HepG2 (cell line): ENCODE measurements around the gene HRH3. TPM values are rescaled to one million over a fixed set of nuclear protein-coding genes. Genes with fewer than 3 reads are reported as not detected.

Source experiments
- ARID4A ChIP-seq: sonication (generic); formaldehyde crosslinking; IDR thresholded peaks from 2 replicates; pipeline ENCODE4 v1.5.0; 2020; ENCODE audit warnings: mild to moderate bottlenecking, missing genetic modification reagents, borderline replicate concordance
- E2F5 ChIP-seq: sonication (generic); formaldehyde crosslinking; conservative IDR thresholded peaks from 2 replicates; pipeline ENCODE4 v1.4.0; 2020; ENCODE audit warnings: missing genetic modification reagents
- FLYWCH1 ChIP-seq: sonication (generic); formaldehyde crosslinking; IDR thresholded peaks from 2 replicates; pipeline ENCODE4 v1.8.1; 2023; ENCODE audit warnings: mild to moderate bottlenecking, missing genetic modification reagents
- GTF3A ChIP-seq: sonication (generic); formaldehyde crosslinking; conservative IDR thresholded peaks from 2 replicates; pipeline ENCODE4 v1.4.0; 2020; ENCODE audit warnings: mild to moderate bottlenecking, missing genetic modification reagents
- HDAC2 ChIP-seq: sonication (generic); formaldehyde crosslinking; IDR thresholded peaks from 2 replicates; pipeline ENCODE4 v1.4.0; 2020; ENCODE audit warnings: missing genetic modification reagents
- NR2C2 ChIP-seq: sonication (generic); formaldehyde crosslinking; IDR thresholded peaks from 2 replicates; pipeline ENCODE4 v1.4.0; 2020; ENCODE audit warnings: missing genetic modification reagents, mild to moderate bottlenecking, moderate library complexity, borderline replicate concordance
- PATZ1 ChIP-seq: sonication (generic); formaldehyde crosslinking; IDR thresholded peaks from 2 replicates; pipeline ENCODE4 v1.4.0; 2020; ENCODE audit warnings: missing genetic modification reagents
- TBX3 ChIP-seq: fragments of 450-650 bp; IDR thresholded peaks from 2 replicates; pipeline ENCODE4 v1.6.1; 2017; ENCODE audit warnings: antibody characterized with exemption, mild to moderate bottlenecking, inconsistent platforms, borderline replicate concordance
- THAP11 ChIP-seq: IDR thresholded peaks from 2 replicates; pipeline ENCODE4 v1.6.1; 2016; ENCODE audit warnings: missing biosample characterization, missing genetic modification reagents
- TP53 ChIP-seq: sonication (generic); formaldehyde crosslinking; conservative IDR thresholded peaks from 2 replicates; pipeline ENCODE4 v1.4.0; 2020; ENCODE audit warnings: missing genetic modification reagents
- ZNF687 ChIP-seq: sonication (generic); formaldehyde crosslinking; IDR thresholded peaks from 2 replicates; pipeline ENCODE4 v1.5.1; 2020; ENCODE audit warnings: mild to moderate bottlenecking, missing genetic modification reagents, moderate library complexity
- ZNF704 ChIP-seq: sonication (generic); formaldehyde crosslinking; IDR thresholded peaks from 2 replicates; pipeline ENCODE4 v1.8.1; 2023; ENCODE audit warnings: mild to moderate bottlenecking, inconsistent platforms, moderate library complexity, missing genetic modification reagents, borderline replicate concordance
- polyA plus RNA-seq, 8 experiments: library from polyadenylated mRNA; depleted of rRNA in 3 of 8; stranded (reverse) in 7 of 8; unstranded in 1 of 8; fragments of >200 nt; fragmentation: Illumina TruSeq in 4 of 8; extraction: Trizol in 4 of 8; gene quantifications; 2 replicates each; pipeline versions ENCODE4 v1.2.1 to v1.2.3, GENCODE V29; 2011 to 2016; ENCODE audit warnings: low read depth in 4 of 8, missing spikeins in 1 of 8, mixed read lengths in 1 of 8; ENCODE audit not compliant: insufficient read depth in 1 of 8
- total RNA-seq, 5 experiments: library from RNA; depleted of rRNA; stranded (reverse); fragments of >200 nt; fragmentation: Illumina TruSeq; extraction: Trizol; gene quantifications; 2 replicates each; pipeline ENCODE4 v1.2.3, GENCODE V29; 2016; ENCODE audit warnings: low read depth in 1 of 5

The HRH3 gene
- total and polyA plus RNA-seq, 2 of the 13 experiments (the other 11 are each of a cell fraction or from before 2014, with no cell fraction given) = 0.18 TPM; not detected in 1

GRCh38 chr20:62220666-62221568, 839 bp upstream of the HRH3 start (continued):
- TF ChIP-seq PATZ1 (CRISPR knock-in tag) (peak; percentile 55; the same call in 1 of the 2 replicates), THAP11 (CRISPR knock-in tag) (no peak), ARID4A (no peak), HDAC2 (0 out of 2 replicates have a peak, but pooled peaks have one; percentile 8), TP53 (CRISPR knock-in tag) (no peak), GTF3A (CRISPR knock-in tag) (0 out of 2 replicates have a peak, but pooled peaks have one; percentile 47), FLYWCH1 (CRISPR knock-in tag) (no peak), NR2C2 (peak; percentile 19; the same call in 1 of the 2 replicates), E2F5 (CRISPR knock-in tag) (no peak), TBX3 (0 out of 2 replicates have a peak, but pooled peaks have one; percentile 3), ZNF704 (CRISPR knock-in tag) (0 out of 2 replicates have a peak, but pooled peaks have one; percentile 64), ZNF687 (CRISPR knock-in tag) (peak; percentile 10; the same call in 1 of the 2 replicates)
